A673 (cell line): Measurements from ENCODE around the gene RNF8. TPM values are rescaled to one million over a fixed set of nuclear protein-coding genes. Genes with fewer than 3 reads are reported as not detected.
A peak's percentile ranks its signal among the peaks of the same experiment; 100 is the strongest.
"Not testable (repeated sequence)": the region's sequence is repeated elsewhere in the genome, so short reads cannot be mapped to it uniquely, and the experiment has no call there.

Source experiments
- BruUV-seq: library from RNA; stranded (reverse); fragments of 400-500 nt; replicated peaks from 2 replicates; lab custom pipeline; 2021; lab: Mats Ljungman, UMichigan
- CTCF ChIA-PET: fragments of 300-600 bp; sonication (Branson Sonifier 250); formaldehyde crosslinking; loops from one replicate; lab custom pipeline; 2022; ENCODE audit warnings: antibody characterized with exemption; lab: Charles Lee
- POLR2A ChIA-PET: fragments of 300-600 bp; sonication (Branson Sonifier 250); formaldehyde crosslinking; loops from one replicate; lab custom pipeline; 2022; ENCODE audit warnings: antibody characterized with exemption; ENCODE audit not compliant: low non-redundant PET; lab: Charles Lee
- DNase-seq: peaks from one replicate; pipeline ENCODE4 v3.0.0-alpha.2; 2015; ENCODE audit warnings: low spot score
- H3K27ac ChIP-seq: fragments of 200-600 bp; sonication (generic); 2 replicates; pipeline ENCODE4 v1.5.1; 2016; ENCODE audit warnings: mixed run types, low read depth, mild to moderate bottlenecking, mixed read lengths, antibody characterized with exemption, low read length; ENCODE audit not compliant: poor library complexity, severe bottlenecking
- H3K27me3 ChIP-seq: fragments of 200-600 bp; sonication (generic); replicated peaks from 2 replicates; pipeline ENCODE4 v1.6.1; 2017; ENCODE audit warnings: mixed run types, low read depth, mild to moderate bottlenecking, mixed read lengths, antibody characterized with exemption, low read length; ENCODE audit not compliant: insufficient read depth, poor library complexity
- H3K36me3 ChIP-seq: fragments of 200-600 bp; sonication (generic); 2 replicates; pipeline ENCODE4 v1.6.1; 2016; ENCODE audit warnings: mixed run types, mild to moderate bottlenecking, mixed read lengths, antibody characterized with exemption, low read length; ENCODE audit not compliant: insufficient read depth, poor library complexity, severe bottlenecking
- H3K4me1 ChIP-seq: fragments of 200-600 bp; sonication (generic); 2 replicates; pipeline ENCODE4 v1.6.1; 2017; ENCODE audit warnings: mixed run types, mild to moderate bottlenecking, mixed read lengths, antibody characterized with exemption, low read length; ENCODE audit not compliant: insufficient read depth, poor library complexity, severe bottlenecking
- H3K4me3 ChIP-seq: fragments of 200-600 bp; sonication (generic); 2 replicates; pipeline ENCODE4 v1.5.1; 2016; ENCODE audit warnings: low read depth, mixed run types, mild to moderate bottlenecking, mixed read lengths, low read length; ENCODE audit not compliant: poor library complexity, severe bottlenecking
- H3K9me3 ChIP-seq: fragments of 200-600 bp; sonication (generic); 2 replicates; pipeline ENCODE4 v1.6.1; 2016; ENCODE audit warnings: mixed run types, low read depth, mild to moderate bottlenecking, mixed read lengths, antibody characterized with exemption, low read length; ENCODE audit not compliant: poor library complexity, severe bottlenecking
- EZH2 ChIP-seq: fragments of 200-600 bp; sonication (generic); IDR thresholded peaks from 2 replicates; pipeline ENCODE4 v1.6.1; 2017; ENCODE audit warnings: borderline replicate concordance, low read depth, mild to moderate bottlenecking, mixed read lengths, antibody characterized with exemption, low read length; ENCODE audit not compliant: poor library complexity, severe bottlenecking
- intact Hi-C: fragments of 100-400 bp; cut with micrococcal nuclease; formaldehyde crosslinking; loops from one replicate; pipeline ENCODE4 v1.10.0; 2022; ENCODE audit not compliant: unreplicated experiment
- total RNA-seq: library from RNA; stranded (reverse); gene quantifications from 2 replicates; pipeline ENCODE4 v1.2.3, GENCODE V29; 2021
- TF ChIP-seq, protein P1 (sequence below): fragments of 300-800, 200-600 bp; sonication (generic); conservative IDR thresholded peaks from 2 replicates; pipeline ENCODE4 v1.5.1; 2017; ENCODE audit warnings: low read depth, mild to moderate bottlenecking, antibody characterized with exemption, low read length, moderate library complexity, mixed read lengths

The RNF8 gene
- total RNA-seq, 1 experiment from 2014 or later: 25.6 TPM

GRCh38 chr6:37344308-37344707 lies 9.5 kb upstream of the RNF8 start:
- no peak overlapping the region for H3K4me3 ChIP-seq
- no peak for DNase-seq
- BruUV-seq: no TSS peak
- no peaks in the 10 kb centered on the region for H3K27me3 ChIP-seq
- no peaks in the 10 kb centered on the region for H3K36me3 ChIP-seq
- H3K4me1 ChIP-seq: no peaks in the 10 kb centered on the region
- CTCF ChIA-PET: no interaction called here
- no peaks in the 10 kb centered on the region for H3K9me3 ChIP-seq
- intact Hi-C loops: no loop called here
- TF ChIP-seq, protein P1, sequence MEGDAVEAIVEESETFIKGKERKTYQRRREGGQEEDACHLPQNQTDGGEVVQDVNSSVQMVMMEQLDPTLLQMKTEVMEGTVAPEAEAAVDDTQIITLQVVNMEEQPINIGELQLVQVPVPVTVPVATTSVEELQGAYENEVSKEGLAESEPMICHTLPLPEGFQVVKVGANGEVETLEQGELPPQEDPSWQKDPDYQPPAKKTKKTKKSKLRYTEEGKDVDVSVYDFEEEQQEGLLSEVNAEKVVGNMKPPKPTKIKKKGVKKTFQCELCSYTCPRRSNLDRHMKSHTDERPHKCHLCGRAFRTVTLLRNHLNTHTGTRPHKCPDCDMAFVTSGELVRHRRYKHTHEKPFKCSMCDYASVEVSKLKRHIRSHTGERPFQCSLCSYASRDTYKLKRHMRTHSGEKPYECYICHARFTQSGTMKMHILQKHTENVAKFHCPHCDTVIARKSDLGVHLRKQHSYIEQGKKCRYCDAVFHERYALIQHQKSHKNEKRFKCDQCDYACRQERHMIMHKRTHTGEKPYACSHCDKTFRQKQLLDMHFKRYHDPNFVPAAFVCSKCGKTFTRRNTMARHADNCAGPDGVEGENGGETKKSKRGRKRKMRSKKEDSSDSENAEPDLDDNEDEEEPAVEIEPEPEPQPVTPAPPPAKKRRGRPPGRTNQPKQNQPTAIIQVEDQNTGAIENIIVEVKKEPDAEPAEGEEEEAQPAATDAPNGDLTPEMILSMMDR: no peak
- TF ChIP-seq EZH2: no peak
- POLR2A ChIA-PET: no interaction called here
- no peak overlapping the region for H3K27ac ChIP-seq

- H3K9me3 ChIP-seq, POLR2A ChIA-PET, CTCF ChIA-PET, H3K4me3 ChIP-seq, H3K4me1 ChIP-seq, intact Hi-C loops, BruUV-seq, H3K27me3 ChIP-seq, DNase-seq, H3K27ac ChIP-seq, H3K36me3 ChIP-seq: not testable (repeated sequence)
These were observed 8.0 kb upstream of the RNF8 start for GRCh38 chr6:37345804-37346203.

DNA sequence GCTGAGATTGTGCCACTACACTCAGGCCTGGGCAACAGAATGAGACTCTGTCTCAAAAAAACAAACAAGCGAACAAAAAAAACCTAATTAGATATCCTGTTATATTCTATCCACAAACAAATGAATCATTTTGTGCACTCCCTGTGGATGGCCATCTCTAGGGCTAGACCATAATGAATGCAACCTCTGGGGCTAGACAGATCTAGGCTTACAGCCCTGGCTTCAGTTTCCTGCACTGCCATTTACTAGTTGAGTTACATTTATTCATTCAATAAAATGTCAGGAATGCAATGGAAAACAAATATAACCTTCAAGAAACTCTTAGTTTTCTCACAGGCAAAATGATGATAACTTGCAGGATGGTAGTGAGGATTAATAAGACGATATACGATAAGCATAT lies 6.6 kb upstream of the RNF8 start:
- H3K9me3 ChIP-seq: no peaks in the 10 kb centered on the region
- H3K27me3 ChIP-seq: no peaks in the 10 kb centered on the region
- no TSS peak for BruUV-seq
- TF ChIP-seq, protein P1: no peak
- TF ChIP-seq EZH2: no peak
- no peaks in the 10 kb centered on the region for H3K4me1 ChIP-seq
- H3K36me3 ChIP-seq: no peaks in the 10 kb centered on the region
- no peak for DNase-seq
- H3K4me3 ChIP-seq: no peak overlapping the region
- no peak overlapping the region for H3K27ac ChIP-seq
- intact Hi-C loops: no loop called here
- ChIA-PET POLR2A (no interaction called here), CTCF (no interaction called here)

DNA sequence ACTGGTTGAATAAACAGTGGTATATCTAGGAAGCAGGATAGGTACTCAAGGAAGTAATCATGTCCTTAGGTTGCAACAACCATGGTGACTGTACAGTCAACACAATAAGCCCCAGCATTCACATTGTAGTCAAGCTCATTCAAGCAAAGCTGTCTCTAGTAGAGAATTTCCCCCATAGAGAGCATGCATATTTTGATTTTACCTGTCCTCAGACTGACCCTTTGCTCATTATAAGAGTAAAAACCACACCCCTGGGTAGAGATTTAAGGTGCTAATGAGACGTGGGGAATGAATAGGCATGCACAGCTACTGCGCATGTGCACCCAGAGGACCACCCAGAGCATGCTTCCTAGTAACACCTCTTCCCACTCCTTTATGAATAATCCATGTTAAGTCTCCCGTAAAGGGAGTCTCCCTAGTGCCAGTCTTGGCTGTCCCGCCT lies 6.1 kb upstream of the RNF8 start:
- Histone ChIP-seq H3K27ac (no peak overlapping the region), H3K9me3 (no peaks in the 10 kb centered on the region), H3K27me3 (no peaks in the 10 kb centered on the region), H3K4me3 (no peak overlapping the region), H3K36me3 (no peaks in the 10 kb centered on the region), H3K4me1 (no peaks in the 10 kb centered on the region)
- POLR2A ChIA-PET: no interaction called here
- intact Hi-C loops: no loop called here
- CTCF ChIA-PET: no interaction called here
- peak; percentile 18 for DNase-seq
- BruUV-seq: no TSS peak
- TF ChIP-seq, protein P1: no peak
- no peak for TF ChIP-seq EZH2
